ENCODE measurements around the gene WDHD1.
A peak's percentile ranks its signal among the peaks of the same experiment; 100 is the strongest.
"Not testable (repeated sequence)": the region's sequence is repeated elsewhere in the genome, so short reads cannot be mapped to it uniquely, and the experiment has no call there.

Gene WDHD1

GRCh38 chr14:55045087-55045486, 18.2 kb upstream of the WDHD1 start:
- DNase-seq: no peak

DNA sequence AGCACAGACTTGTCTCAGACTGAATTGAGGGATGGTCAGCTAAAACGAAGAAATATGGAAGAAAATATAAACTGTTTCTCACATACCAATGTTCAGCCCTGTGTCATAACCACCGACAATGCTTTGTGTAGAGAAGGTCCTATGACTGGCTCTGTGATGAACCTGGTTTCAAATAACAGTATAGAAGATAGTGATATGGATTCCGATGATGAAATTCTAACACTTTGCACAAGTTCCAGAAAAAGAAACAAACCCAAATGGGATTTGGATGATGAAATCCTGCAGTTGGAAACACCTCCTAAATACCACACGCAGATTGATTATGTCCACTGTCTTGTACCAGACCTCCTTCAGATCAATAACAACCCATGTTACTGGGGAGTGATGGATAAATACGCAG, 16.6 kb upstream of the WDHD1 start:
- no peak for DNase-seq

GRCh38 chr14:55038708-55039107, 11.8 kb upstream of the WDHD1 start:
- no peak for DNase-seq

DNA sequence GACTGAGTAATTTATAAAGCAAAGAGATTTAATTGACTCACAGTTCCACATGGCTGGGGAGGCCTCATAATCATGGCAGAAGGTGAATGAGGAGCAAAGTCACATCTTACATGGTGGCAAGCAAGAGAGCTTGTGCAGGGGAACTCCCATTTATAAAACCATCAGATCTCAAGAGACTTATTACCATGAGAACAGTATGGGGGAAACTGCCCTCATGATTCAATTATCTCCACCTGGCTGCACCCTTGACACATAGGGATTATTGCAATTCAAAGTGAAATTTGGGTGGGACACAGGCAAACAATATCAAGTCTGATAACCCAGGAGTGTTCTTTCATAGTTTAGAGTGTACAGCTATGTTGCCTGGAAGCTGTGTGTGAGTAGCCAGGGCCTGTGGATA, 11.1 kb upstream of the WDHD1 start:
- DNase-seq: not testable (repeated sequence)

- no peak for DNase-seq
These were observed 4.3 kb upstream of the WDHD1 start for GRCh38 chr14:55031190-55031589.

- no peak for DNase-seq
These were observed 1.6 kb upstream of the WDHD1 start for GRCh38 chr14:55028476-55028875.

DNA sequence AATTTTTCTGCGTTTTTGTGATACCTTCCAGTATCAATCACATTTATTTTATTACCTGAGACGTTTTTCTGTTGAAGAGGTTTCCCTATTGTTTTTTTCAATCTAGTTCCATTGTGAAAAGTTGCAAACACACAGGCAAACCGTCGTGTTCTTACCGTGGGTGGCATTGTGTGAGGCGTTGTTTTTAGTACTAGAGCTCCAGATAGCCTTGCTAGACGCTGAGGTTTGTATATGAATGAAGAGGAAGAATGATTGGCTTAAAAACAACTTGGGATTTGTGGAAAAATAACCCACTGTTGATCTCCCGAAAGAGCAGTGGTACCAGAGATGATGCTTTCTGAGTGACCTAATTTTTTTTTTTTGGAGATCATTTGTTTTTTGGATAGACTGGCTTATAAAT, 1.2 kb upstream of the WDHD1 start:
- DNase-seq: no peak

DNA sequence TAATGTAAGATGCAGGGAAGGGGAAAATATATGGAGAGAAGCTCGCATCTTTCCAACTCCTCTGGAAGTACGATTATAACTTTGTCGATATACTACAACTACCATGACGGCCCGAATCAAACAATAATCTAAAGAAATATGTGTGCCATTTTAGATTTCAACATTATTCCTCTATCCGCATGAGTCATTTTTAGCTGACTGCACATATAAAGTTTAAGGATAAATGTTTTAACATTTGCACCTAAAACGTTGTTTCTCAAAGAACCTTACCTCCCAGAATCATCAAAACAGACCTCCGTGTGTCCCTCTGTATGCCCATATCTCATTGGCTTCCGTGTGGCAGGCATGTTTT, 482 bp downstream of the WDHD1 start:
- DNase-seq: no peak

- DNase-seq: no peak
These were observed 951 bp downstream of the WDHD1 start for GRCh38 chr14:55025948-55026347.

DNA sequence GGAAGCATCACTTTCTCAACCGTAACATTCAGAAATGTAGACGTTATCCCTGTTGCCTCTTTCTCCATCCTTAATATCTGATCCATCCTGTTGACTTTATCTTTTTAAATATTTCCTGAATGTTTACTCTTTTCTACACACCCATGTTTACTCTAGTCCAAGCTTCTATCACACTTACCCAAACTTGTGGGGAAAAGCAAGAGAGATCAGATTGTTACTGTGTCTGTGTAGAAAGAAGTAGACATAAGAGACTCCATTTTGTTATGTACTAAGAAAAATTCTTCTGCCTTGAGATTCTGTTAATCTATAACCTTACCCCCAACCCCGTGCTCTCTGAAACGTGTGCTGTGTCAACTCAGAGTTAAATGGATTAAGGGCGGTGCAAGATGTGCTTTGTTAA, 2.5 kb downstream of the WDHD1 start:
- not testable (repeated sequence) for DNase-seq

DNA sequence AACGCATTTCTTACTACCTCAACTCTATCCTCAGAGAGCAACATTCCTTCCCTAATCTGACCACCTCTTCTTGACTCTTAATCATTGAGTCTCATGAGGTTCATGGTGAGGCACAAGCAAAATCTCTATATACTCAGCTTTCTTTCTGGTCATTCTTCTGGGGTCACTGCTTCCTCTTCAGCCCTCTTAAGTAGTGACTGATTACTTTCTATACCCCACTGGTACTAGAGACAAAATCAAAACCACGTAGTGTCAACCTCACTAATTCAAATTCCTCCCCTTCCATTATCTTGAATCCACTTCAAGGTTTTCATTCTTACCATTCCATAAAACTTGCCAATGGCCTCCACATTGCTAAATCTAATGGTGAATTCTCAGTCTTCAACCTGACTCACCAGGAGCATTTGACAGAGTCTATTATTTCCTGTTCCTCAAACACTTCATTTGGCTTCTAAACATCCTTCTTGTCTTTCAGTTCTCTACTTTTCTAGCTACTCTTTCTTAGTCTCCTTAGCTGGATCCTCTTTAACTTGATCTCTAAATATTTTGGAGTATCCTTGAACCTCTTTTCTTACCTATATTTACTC, 6.8 kb downstream of the WDHD1 start:
- no peak for DNase-seq

GRCh38 chr14:55015006-55015405, 11.9 kb downstream of the WDHD1 start:
- DNase-seq: no peak

DNA sequence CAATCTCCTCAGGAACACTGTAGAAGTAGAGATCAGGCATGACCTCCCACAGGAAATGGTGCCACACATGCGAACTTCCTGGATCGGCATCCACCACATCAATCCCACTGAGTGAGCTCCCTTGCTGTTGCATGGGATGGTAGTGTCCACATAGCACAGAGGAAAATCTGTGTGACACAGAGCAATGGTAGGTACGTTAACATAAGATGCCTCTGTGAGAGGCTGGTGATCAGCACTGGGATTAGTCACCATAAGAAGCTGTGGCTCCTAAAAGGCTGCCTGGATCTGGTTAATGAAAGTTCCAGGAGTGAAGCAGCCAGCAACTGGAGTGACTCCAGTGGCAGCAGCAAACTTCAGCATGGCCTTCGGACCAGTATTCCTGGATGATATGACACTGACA, 21.8 kb downstream of the WDHD1 start:
- no peak for DNase-seq

GRCh38 chr14:55000381-55000780, 26.5 kb downstream of the WDHD1 start:
- peak; percentile 88 for DNase-seq

GRCh38 chr14:54985156-54985555, 41.7 kb downstream of the WDHD1 start:
- DNase-seq: no peak

GRCh38 chr14:54981698-54982097, 45.2 kb downstream of the WDHD1 start:
- no peak for DNase-seq

- DNase-seq: no peak
These were observed 47.9 kb downstream of the WDHD1 start for GRCh38 chr14:54979039-54979438.

GRCh38 chr14:54976316-54976715, 50.6 kb downstream of the WDHD1 start:
- DNase-seq: no peak

DNA sequence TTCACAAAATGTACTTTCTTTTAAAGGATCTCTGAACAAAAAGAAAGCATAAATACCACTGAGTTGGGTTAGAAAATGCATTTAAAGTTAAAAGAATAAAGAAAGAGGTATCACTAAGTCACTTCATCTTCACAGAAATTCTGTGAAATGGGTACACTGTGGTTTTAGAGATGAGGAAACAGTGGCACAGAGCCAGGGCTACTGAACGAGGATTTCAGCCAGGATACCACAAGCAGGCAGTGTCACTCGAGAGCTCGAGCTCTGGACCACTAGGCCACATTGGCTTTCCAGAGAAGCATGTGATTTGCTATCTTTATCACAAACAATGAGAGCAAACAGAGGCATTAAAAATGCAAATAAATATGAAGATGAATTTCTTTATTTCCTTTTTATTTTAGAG, 51.0 kb downstream of the WDHD1 start:
- no peak for DNase-seq

- DNase-seq: no peak
These were observed 52.0 kb downstream of the WDHD1 start for GRCh38 chr14:54974788-54975414.

DNA sequence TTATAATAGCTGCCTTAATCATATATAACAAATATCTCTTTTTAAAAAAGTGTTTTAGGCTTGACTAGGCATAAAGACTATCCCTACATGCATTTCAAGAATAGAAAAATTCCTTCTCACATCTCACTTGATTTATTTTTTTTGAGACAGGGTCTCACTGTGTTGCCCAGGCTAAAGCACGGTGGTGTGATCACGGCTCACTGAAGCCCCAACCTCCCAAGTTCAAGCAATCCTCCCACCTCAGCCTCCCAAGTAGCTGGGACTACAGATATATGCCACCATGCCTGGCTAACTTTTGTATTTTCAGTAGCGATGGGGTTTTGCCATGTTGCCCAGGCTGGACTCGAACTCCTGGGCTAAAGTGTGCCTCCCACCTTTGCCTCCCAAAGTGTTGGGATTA, 59.4 kb downstream of the WDHD1 start:
- no peak for DNase-seq

GRCh38 chr14:54955143-54955542, 71.8 kb downstream of the WDHD1 start:
- no peak for DNase-seq

- not testable (repeated sequence) for DNase-seq
These were observed 73.3 kb downstream of the WDHD1 start for GRCh38 chr14:54953609-54954008.

DNA sequence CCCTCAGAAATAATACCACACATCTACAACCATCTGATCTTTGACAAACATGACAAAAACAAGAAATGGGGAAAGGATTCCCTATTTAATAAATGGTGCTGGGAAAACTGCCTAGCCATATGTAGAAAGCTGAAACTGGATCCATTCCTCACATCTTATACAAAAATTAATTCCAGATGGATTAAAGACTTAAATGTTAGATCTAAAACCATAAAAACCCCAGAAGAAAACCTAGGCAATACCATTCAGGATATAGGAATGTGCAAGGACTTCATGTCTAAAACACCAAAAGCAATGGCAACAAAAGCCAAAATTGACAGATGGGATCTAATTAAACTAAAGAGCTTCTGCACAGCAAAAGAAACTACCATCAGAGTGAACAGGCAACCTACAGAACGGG, 74.1 kb downstream of the WDHD1 start:
- DNase-seq: not testable (repeated sequence)

DNA sequence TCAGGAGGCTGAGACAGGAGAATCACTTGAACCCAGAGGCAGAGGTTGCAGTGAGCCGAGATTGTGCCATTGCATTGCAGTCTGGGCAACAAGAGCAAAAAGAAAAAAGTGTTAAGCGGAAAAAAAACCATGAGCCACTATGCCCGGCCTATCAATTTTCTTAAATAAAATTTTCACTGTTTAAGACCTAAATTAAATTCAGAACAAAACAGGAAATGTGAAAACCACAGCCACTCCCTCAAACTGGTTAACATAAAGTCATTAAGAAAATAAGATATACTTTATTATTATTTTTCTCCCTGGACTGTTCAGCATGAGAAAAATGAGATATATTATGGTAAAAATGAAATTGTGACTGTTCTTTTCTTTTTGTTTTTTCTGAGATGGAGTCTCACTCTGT, 79.7 kb downstream of the WDHD1 start:
- DNase-seq: no peak
